Brain microvascular endothelial cell (primary cell): Measurements from ENCODE around the gene CEP112.

Experiments used
- DNase-seq: peaks from one replicate; pipeline ENCODE4 v3.0.0-alpha.2; 2020
- H3K27ac ChIP-seq: fragments of 250-450 bp; sonication (Bioruptor Pico); 2 replicates; pipeline ENCODE4 v1.5.1; 2020; ENCODE audit warnings: mild to moderate bottlenecking, moderate library complexity
- H3K27me3 ChIP-seq: fragments of 250-450 bp; sonication (Bioruptor Pico); replicated peaks from 2 replicates; pipeline ENCODE4 v1.5.1; 2020; ENCODE audit warnings: mild to moderate bottlenecking
- H3K36me3 ChIP-seq: fragments of 250-450 bp; sonication (Bioruptor Pico); replicated peaks from 2 replicates; pipeline ENCODE4 v1.5.1; 2020; ENCODE audit warnings: mild to moderate bottlenecking
- H3K4me3 ChIP-seq: 2 replicates; pipeline ENCODE4 v1.5.1; 2011; ENCODE audit warnings: low read depth, mild to moderate bottlenecking, control low read depth, low read length, moderate library complexity
- CTCF ChIP-seq: IDR thresholded peaks from 2 replicates; pipeline ENCODE4 v1.5.1; 2011; ENCODE audit warnings: low read depth, mild to moderate bottlenecking, moderate library complexity, low read length, control low read depth, inconsistent platforms; ENCODE audit errors: missing control alignments
- in situ Hi-C: cut with HindIII; loops from 2 replicates; pipeline ENCODE4 v1.10.0; 2017; ENCODE audit warnings: low sequenced_read_pairs, low pct_ligation_motif_present

Gene CEP112

GRCh38 chr17:66000216-66000615, 191.7 kb downstream of the CEP112 start:
- in situ Hi-C loops, result no loop called here
- no peaks in the 10 kb centered on the region for H3K27me3 ChIP-seq
- no peak overlapping the region for H3K4me3 ChIP-seq
- no peak overlapping the region for H3K27ac ChIP-seq
- H3K36me3 ChIP-seq, result no peaks in the 10 kb centered on the region
- TF ChIP-seq CTCF, result no peak
- DNase-seq, result no peak

GRCh38 chr17:65998675-65999074, 193.3 kb downstream of the CEP112 start:
- DNase-seq, result no peak
- in situ Hi-C loops, result no loop called here
- Histone ChIP-seq H3K36me3 (no peaks in the 10 kb centered on the region), H3K27me3 (no peaks in the 10 kb centered on the region), H3K4me3 (no peak overlapping the region), H3K27ac (no peak overlapping the region)
- no peak for TF ChIP-seq CTCF

GRCh38 chr17:65994679-65995078, 197.3 kb downstream of the CEP112 start:
- no peak for TF ChIP-seq CTCF
- in situ Hi-C loops, result no loop called here
- no peak for DNase-seq
- Histone ChIP-seq H3K27ac (no peak overlapping the region), H3K36me3 (no peaks in the 10 kb centered on the region), H3K27me3 (no peaks in the 10 kb centered on the region), H3K4me3 (no peak overlapping the region)

GRCh38 chr17:65994114-65994513, 197.8 kb downstream of the CEP112 start:
- H3K27me3 ChIP-seq, result no peaks in the 10 kb centered on the region
- in situ Hi-C loops, result no loop called here
- TF ChIP-seq CTCF, result no peak
- no peak overlapping the region for H3K27ac ChIP-seq
- DNase-seq, result no peak
- no peak overlapping the region for H3K4me3 ChIP-seq
- no peaks in the 10 kb centered on the region for H3K36me3 ChIP-seq

- TF ChIP-seq CTCF, result no peak
- no peak overlapping the region for H3K4me3 ChIP-seq
- H3K27me3 ChIP-seq, result no peaks in the 10 kb centered on the region
- DNase-seq, result no peak
- no peak overlapping the region for H3K27ac ChIP-seq
- no peaks in the 10 kb centered on the region for H3K36me3 ChIP-seq
- in situ Hi-C loops, result no loop called here
These were observed 201.3 kb downstream of the CEP112 start for GRCh38 chr17:65990593-65990992.

- no peak for DNase-seq
- H3K4me3 ChIP-seq, result no peak overlapping the region
- no peak for TF ChIP-seq CTCF
- no peak overlapping the region for H3K27ac ChIP-seq
- no peaks in the 10 kb centered on the region for H3K36me3 ChIP-seq
- in situ Hi-C loops, result no loop called here
- H3K27me3 ChIP-seq, result no peaks in the 10 kb centered on the region
These were observed 203.5 kb downstream of the CEP112 start for GRCh38 chr17:65988451-65988850.
